NOMO-1 treated with dmso at 0.1 percent for 144 hours (cell line): ENCODE measurements around the gene ASTL.

Source experiments
- DNase-seq: peaks from one replicate; lab custom pipeline; 2025; ENCODE audit not compliant: unreplicated experiment; lab: John Stamatoyannopoulos, UW

Gene ASTL

DNA sequence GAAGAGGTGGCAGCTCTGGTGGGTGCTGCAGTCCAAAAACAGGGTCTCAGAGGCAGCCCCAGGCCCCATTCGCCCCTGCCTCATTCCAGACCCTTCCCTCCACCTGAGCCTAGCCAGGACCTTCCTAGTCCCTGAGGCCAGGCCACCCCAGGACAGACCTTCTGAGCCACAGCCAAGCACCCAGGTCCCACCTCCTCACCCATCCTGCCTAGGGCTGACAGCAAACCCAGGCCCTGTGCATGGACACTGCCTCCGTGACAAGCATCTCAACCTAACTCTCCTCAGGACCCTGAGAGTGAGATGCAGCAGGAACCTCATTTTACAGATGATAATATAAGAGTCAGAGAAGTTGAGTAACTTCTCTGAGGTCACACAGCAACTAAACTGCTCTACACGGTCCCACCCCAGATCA is 37.4 kb downstream of the ASTL start:
- DNase-seq = no peak

DNA sequence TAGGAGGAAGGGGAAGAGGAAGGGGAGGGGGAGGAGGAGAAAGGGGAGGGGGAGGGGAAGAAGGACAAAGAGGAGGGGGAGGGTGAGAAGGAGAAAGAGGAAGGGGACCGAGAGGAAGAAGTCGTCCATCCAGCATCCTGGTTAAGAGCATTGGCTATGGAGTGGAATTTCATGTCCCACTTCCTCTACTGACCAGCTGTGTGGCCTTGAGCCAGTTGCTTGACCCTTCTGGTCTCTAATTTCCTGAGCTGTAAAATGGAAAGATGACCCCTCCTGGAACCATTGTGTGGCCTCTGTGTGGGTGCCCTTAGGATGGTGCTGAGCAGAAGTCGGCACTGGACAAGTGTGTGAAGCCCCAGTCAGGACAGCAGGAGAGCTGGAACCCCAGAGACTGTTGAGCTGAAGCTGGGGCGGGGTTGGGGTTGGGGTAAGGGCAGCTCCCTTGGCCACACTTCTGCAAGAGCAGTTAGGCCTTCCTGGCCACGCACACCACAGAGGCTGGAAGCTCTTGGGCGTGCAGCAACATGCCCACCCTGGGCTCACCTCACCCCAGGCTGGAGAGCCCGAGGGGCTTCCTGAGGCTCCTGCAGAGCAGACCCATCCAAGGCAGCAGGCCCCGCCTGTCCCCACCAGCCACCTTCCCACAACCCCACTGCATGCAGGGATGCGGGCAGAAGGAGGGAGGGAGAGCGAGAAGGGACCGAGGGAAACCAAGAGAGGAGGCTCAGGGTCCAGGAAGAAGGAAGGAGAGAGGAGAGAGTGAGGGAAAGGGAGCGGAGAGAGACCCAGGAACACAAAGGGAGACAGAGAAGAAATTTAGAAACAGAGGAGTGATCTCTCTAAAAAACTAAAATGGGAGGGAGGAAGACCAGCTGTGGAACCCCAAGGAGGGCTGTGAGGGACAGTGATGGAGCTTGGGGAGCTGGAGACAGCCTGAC is 38.2 kb downstream of the ASTL start:
- DNase-seq = no peak

DNA sequence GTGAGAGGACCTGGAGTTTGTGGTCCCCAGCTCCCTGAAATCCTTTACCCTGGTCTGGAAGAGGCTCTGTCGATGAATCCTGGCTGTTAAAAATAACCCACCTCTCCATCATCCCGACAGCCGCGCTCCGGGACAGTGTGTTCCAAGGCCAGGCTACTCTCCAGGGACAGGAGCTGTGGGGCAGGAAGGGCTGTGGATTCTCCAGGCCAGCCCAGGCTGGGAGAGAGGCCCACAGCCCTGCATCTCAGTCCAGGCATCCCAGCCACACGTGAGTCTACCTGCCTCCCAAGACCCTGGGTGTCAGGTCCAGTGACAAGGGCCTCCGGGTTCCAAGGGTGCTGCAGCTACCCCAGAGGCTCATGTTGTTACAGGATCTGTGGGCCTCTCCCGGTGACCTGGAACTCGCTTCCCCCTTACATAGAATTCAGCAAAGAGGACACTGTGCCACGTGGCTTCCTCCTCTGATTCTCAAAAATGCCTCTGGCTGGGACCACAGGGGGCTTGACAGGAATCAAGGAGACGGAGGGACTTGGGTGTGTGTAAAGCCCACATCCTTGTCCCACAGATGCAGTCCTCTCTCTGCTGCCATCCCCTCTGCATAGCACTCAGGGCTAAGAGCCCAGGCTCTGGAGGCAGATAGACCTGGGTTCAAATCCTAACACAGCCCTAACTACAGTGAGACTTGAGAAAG is 39.3 kb downstream of the ASTL start:
- DNase-seq = no peak

GRCh38 chr2:96097951-96098823 is 40.1 kb downstream of the ASTL start:
- DNase-seq = no peak

DNA sequence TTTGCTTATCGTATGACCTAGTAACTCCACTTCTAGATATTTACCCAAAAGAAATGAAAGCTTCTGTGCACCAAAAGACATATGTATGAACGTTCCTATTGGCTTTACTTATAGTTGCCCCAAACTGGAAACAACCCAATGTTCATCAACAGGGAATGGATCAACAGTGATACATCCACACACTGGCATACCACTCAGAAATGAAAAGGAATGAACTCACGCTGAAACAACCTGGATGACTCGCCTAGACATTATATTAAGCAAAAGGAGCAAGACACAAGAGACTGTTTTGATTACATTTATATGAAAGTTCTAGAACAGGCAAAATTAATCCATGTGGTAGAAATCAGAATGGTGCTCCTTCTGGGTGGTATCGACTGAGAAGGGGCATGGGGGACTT is 40.9 kb downstream of the ASTL start:
- DNase-seq = no peak

- DNase-seq = no peak
Measured at GRCh38 chr2:96095116-96095636, 43.1 kb downstream of the ASTL start.

DNA sequence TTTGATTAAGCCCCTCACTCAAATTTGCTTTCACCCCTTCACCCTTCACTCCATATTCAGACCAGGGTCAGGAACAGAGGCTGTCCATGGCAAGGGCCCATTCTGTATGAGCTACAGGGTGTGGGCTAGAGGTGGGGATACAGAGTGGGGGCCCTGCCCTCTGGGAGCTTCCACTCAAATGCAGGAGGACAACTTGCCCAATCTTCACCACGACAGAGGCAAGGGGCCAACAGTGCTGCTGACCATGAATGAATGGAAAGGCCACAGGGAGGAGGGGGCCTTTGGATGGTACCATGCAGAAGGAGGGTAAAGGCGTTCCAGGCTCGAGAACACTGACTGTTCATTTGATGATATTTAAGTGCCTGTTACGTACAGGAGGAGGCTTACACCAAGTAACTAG is 44.8 kb downstream of the ASTL start:
- no peak for DNase-seq

DNA sequence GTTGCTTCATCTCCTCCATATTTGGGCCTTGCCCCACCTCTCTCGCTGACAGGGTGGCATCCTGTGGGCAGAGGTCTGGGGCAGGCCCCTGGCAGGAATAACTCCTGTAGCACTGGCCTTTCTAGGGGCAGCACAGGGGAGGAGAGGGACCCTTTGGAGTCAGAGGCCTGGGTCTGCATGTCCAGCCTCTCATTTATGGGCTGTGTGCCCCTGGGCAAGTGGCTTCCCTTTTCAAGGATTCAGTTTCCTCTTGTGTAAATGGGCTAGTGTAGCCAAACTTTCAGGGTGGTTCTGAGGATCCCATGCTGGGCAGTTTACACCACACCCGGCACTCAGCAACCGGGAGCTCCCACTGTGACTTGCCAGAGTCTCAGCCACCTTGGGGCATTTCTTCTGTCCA is 45.4 kb downstream of the ASTL start:
- no peak for DNase-seq

- no peak for DNase-seq
Measured at GRCh38 chr2:96092573-96092877, 45.8 kb downstream of the ASTL start.

GRCh38 chr2:96091711-96092572 is 46.4 kb downstream of the ASTL start:
- no peak for DNase-seq

DNA sequence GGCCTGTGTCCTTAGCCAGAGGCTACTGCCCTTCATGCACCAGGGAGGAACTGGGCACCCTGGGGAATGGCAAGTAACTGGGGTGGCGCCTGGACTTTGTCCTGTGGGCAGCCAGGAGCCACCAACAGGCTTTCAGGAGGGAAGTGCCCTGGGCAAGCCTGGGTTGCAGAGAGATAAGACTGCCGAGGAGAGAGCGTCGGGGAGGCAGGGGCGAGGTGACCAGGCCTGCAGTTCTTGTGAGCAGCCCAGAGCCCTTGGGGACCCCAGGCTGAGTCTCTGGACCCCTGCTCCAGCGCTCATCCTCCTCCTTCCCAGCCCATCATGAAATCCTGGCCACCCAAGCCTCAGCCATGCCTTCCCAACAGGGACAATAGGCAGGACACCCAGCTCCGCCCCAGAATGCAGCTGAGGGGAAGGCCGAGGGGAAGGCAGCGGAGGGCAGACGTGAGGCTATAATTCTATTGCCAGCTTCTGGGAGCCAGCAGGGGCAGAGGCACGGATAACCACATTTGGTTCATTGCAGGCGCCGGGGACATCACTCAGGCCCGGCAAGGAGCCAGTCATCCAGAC is 47.1 kb downstream of the ASTL start:
- no peak for DNase-seq

GRCh38 chr2:96090196-96090926 is 47.9 kb downstream of the ASTL start:
- no peak for DNase-seq

DNA sequence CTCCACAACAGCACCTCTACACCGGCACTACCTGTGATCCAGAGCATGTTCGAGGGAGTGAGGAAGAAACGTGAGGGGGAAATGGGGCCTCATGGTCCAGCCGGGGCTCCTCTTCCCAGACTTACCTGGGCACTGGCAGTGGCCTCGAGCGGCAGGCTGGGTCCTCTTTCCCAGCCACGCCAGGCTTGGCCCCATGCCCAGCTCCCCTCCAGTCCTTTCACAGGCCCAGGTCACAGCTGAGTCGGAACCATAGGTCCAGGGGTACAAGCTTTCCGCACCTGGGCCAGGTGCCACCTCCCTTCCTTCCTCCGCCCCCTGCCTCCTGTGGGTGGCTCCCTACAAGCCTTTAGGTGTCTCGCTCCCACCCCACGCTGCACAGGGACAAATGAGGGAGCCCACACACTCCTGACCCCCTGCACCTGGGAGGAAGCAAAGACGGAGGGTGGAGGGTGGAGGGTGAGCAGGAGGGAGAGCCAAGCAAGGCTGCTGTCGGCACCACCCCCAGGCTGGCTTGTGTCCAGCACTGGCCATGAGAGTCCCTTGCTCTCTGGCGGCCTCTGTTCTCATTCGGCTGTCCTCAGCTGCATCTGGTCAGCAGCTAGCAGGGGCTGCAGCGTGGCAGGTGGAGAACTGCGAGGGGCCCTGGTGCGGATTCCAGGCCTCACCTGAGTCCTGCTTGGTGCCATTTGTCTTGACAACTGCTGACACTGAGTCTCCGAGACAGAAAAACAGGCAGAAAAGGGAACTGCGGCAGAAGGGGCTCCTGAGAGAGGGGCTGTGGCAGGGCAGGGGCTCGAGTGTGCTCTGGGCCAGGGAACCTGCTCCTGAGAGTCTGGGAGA is 48.7 kb downstream of the ASTL start:
- DNase-seq = no peak

DNA sequence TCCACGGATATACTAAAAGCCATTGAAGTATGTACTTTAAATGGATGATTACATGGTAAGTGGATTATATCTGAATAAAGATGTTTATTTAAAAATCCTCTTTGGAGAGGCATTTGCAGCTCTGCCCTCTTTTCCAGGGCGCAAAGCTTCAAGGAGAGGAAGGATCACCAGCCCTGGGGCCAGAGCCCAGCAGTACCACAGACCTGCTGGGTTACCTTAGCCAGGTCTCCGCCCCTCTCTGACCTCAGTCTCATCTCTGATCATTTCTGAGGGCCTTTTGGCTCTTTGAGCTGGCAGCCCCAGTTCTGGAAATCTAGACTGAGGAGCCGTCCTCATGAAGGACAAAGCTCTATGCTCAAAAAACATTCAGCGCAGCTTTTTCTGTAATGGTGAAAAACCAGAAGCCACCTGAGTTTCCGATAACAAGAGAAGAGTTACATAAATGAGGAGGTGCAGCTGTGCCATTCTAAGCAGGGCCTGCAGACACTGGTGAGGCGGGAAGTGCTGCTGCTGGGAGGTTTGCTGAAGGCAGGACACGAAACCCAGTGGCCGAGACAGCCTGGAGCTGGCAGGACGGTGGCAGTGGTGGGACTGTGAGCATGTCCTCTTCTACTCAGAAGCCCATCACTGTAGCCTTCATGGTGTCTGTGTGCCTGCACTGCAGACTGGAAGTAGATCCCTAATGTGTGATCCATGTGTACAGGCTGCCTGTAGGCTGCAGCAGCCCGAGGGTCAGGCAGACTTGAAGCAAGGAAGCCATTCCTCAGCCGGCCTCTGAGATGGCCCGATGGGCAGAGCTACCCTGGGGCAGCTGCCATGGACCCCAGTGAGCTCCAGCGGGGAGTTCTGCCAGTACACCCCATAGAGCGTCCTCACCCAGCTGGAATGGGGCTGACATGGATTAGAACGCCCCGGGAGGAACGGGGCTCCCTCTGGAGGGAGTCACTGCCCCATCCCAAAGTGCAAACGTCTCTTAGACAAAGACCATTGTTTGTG is 49.7 kb downstream of the ASTL start:
- no peak for DNase-seq

- DNase-seq = no peak
Measured at GRCh38 chr2:96087130-96087529, 51.2 kb downstream of the ASTL start.

DNA sequence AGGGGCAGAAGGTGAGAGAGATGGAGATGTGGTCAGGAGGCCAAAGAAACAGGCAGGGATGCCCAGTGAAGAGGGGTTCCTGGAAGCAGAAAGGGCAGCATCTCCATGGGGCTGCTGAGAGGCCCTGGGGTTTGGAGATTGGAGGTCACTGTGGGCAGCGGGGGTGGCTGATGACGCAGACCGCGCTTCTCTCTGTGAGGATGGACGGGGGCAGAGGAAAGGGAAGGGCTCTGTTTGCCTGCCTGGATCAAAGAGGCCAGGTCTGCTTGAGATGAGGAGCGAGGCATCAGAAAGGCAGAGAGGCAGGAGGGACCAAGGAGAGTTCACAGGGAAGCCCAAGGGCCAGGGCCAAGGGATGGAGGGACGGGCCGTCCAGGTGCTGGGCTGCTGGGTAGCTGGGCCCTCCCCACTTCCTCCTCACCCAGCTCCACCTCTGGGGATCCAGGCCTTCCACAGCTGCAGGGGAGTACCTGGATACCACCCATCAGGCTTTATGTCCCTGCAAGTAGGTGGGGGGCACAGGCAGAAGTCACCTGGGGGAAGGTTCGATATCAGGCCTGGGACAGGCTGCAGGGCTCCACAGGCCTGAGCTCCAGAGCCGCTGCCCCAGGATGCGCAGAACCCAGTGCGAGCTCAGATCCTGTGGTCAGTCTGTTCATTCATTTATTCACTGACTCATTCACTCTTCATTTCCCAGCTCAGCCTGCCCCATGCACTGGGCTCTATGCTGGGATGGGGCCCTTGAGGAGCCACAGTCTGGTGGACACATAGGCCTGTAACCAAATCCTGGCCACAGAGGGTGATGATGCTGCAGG is 52.6 kb downstream of the ASTL start:
- no peak for DNase-seq
